HG03039 (cell line): ENCODE results near the gene FKBP7.
"Not testable (repeated sequence)": the region's sequence is repeated elsewhere in the genome, so short reads cannot be mapped to it uniquely, and the experiment has no call there.

Experiments
- ATAC-seq: cut with Tn5 transposase; IDR thresholded peaks from one replicate; pipeline ENCODE4 v1.9.1; 2021; ENCODE audit warnings: mild to moderate bottlenecking, moderate library complexity; ENCODE audit not compliant: unreplicated experiment

The FKBP7 gene, protein sequence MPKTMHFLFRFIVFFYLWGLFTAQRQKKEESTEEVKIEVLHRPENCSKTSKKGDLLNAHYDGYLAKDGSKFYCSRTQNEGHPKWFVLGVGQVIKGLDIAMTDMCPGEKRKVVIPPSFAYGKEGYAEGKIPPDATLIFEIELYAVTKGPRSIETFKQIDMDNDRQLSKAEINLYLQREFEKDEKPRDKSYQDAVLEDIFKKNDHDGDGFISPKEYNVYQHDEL

DNA sequence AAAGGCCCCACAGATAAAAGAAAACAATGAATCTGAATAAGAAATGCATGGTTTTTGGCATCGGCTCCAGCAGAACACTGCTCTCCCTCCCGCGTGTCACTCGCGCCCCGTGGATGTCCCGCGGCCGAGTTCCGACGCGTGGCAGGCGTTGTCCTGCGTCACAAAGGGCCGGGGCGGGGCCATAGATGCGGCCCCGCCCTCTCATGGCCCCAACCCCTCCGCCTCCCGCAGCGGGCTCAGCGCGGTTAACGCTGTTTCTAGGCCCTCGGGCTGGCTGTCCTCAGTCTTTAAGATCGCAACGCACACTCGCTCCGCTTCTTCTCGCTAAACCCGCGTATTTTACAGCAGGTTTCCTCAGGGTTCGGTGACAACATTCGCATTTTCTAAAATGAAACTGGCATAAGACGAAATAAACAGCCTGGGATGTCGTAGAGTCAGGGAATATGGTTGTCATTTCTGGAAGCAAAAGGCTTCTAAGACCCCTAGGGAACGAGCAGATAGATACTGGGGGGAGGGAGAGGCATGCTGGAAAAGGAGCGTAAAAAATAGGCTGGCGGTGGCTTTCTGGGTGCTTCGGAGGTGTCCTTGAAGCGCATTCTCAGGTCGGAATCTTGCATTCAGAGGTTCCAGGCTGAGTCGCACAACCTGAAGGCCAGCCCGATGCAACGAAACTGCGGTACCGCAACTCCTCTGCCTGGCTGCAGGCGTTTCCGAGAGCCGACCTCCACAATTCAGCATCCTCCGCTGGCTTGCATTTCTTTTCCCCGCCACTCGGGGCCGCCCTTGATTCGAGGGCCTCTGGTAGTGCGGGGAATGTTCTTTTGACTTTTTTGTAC, at the start of gene FKBP7:
TSS of gene FKBP7 (minus strand) at position 162 of the 836 bp plus-strand sequence. CDS start at position 61, 101 bp downstream.
- ATAC-seq: peak; percentile 46

DNA sequence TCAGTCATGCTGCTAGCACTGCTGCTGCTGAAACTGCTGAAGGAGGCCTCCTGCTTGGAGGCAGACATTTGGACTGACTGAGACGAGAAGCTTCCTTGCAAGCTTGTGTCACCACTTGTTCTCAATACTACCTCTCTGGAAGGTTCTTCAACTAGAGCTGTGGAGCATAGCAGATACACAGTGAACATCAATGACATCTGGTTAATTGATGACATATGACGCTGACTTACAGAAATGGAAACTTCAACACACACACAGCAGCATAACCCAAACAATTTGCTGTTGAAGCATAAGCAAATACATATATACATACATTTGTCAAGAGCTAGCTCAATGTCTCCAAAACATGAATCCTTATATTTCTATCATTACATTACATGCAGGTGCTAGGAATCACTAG, 49.2 kb upstream of the FKBP7 start:
- ATAC-seq: no peak

DNA sequence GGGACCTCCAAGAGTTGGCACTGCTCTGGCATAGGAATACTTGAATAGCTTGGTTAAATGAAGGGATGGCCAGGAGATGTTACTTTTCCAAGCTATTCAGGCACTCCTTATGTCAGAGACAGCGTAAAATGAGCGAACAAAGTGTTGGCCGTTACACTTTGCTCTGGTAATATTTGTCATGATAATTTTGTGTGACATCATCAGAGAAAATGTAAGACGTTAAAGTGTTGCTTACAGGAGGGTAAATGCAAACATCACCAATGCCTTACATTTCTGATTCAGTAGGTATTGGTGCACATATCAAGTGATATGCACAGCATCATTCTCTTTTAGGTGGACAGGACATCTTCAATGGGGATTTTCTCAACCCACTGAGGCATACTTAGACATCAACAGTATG, 47.9 kb upstream of the FKBP7 start:
- no peak for ATAC-seq

DNA sequence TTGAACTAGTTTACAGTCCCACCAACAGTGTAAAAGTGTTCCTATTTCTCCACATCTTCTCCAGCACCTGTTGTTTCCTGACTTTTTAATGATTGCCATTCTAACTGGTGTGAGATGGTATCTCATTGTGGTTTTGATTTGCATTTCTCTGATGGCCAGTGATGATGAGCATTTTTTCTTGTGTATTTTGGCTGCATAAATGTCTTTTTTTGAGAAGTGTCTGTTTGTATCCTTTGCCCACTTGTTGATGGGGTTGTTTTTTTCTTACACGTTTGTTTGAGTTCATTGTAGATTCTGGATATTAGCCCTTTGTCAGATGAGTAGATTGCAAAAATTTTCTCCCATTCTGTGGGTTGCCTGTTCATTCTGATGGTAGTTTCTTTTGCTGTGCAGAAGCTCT, 47.1 kb upstream of the FKBP7 start:
- ATAC-seq: not testable (repeated sequence)

DNA sequence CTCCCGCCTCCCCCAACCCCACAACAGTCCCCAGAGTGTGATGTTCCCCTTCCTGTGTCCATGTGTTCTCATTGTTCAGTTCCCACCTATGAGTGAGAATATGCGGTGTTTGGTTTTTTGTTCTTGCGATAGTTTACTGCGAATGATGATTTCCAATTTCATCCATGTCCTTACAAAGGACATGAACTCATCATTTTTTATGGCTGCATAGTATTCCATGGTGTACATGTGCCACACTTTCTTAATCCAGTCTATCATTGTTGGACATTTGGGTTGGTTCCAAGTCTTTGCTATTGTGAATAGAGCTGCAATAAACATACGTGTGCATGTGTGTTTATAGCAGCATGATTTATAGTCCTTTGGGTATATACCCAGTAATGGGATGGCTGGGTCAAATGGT, 46.6 kb upstream of the FKBP7 start:
- ATAC-seq: not testable (repeated sequence)

DNA sequence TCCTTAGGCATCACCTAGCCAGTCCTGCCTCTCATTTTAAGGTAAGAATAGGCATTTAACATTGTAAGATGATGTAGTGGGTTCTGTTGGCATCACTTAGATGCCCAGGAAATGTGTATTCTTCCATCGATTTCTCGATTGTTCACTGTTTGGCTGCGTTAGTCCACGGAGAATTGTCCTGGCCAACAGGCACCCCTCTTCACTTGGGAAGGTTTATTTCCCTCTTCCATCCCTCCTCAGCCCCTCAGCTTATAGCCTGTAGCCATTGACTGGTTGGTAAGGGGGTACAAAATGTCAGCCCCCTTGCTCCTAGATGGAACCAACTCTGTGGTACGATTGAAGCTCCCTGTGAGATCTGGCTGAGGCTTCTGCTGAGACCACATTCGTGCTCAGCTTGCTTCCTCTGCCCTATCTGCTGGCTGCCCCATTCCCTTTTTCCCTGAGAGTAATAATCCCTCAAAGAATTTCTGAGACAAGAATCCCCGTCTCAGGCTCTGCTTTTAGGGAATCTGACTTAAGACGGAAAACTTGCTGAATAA, 45.3 kb upstream of the FKBP7 start:
- ATAC-seq: peak; percentile 5

DNA sequence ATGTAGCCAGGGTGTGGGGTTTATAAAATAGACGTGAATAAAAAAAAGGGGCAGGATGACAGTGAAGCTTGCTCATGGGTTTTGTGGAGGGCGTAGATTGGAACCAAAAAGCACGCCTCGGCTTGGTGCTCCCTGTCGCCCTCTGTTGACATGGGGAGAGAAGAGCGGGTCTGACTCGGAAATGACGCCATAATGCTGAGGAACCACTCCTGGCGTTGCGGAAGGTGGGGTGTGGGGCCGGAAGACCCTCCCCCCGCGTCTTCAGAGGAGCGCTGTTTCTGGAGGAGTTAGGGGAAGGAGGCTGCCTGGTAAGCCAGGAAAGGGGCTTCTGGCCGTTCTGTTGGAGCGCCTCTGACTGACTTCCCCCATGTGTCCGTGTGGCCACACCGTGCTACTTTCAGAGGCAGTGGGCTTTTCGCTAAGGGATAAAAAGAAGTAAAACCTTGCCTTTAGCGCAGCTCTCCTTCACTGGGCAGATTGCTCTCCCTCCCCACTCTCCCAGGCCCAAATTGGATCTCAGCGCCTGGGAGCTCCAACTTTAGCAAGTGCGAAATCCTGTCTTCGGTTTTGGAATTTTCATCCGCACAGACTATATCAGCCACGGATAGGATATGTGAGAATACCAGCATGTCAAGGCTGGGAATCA, 44.7 kb upstream of the FKBP7 start:
- peak; percentile 94 for ATAC-seq

DNA sequence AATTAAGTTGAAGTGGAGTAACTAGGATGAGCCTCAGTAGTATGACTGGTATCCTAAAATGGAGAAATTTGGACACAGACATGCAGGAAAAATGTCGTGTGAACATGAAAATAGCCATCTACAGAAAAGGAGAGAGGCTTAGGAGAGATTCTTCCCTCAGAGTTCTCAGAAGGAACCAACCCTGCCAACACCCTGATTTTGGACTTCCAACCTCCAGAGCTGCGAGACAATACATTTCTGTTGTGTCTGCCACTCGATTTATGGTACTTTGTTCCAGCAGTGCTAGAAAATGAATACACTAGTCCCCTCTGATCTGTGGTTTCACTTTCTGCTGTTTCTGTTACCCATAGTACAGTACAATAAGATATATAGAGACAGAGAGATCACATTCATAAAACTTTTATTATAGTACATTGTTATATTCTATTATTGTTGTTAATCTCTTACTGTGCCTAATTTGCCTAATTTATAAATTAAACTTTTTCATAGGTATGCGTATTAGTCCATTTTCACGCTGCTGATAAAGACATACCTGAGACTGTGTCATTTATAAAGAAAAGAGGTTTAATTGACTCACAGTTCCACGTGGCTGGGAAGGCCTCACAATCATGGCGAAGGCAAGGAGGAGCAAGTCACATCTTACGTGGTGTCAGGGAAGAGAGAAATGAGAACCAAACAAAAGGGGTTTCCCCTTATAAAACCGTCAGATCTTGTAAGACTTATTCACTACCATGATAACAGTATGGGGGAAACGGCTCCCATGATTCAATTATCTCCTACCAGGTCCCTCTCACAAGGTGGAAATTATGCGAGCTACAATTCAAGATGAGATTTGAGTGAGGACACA, 43.1 kb upstream of the FKBP7 start:
- ATAC-seq: no peak

DNA sequence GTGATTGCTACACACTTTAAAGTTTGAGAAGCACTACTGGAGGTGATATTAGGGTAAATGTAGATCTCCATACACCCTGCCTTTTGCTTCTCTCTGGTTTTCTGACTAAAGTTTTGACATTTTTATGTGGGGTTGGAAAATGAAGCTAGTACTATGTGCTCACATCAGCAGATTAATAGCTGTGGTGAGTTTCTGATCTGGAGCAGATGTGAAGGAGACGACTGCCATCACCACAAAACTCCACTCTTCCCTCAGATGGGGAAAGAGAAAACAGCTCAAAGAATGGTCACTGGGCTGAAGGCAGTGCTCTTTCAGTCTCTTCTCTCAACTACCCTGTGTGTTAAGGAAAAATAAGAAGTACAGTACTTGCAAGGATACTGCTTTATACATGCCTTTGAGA, 39.1 kb upstream of the FKBP7 start:
- ATAC-seq: no peak

DNA sequence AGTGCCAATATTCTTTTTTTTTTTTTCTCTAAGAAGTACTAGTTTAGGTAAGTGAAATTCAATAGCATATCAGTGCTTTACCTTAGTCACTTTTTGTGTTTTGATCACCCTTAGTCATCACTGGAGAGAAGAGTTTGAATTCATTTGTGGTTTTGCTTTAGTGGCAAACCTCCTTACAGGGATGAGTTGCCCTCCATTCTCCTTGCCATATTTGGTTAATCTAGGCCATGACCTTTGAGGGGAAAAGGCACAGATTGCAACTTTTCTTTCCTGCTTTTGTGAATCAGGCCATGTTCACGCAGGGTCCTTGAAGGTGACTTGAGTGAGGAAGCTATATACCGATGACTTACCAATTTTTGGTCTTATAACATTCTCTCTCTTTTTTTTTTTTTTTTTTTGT, 36.3 kb upstream of the FKBP7 start:
- ATAC-seq: no peak

DNA sequence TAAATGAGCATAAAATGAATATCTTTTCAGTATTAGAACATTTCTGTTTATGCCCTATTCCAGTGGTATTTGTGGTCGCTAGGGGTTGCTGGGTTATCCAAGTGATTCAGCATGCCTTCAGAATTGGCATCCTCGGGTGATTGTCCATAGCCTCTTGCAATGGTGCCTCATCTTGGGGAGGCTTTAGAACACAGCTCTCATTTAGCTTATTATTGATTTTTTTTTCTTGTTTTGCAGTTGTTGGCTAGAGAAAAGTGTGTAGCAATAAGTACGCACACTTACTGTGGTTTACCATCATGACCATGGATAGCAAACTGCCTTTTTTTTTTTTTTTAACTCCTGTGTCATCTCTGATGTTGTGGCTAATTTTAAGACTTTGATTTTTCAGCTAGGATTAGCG, 35.5 kb upstream of the FKBP7 start:
- ATAC-seq: no peak

DNA sequence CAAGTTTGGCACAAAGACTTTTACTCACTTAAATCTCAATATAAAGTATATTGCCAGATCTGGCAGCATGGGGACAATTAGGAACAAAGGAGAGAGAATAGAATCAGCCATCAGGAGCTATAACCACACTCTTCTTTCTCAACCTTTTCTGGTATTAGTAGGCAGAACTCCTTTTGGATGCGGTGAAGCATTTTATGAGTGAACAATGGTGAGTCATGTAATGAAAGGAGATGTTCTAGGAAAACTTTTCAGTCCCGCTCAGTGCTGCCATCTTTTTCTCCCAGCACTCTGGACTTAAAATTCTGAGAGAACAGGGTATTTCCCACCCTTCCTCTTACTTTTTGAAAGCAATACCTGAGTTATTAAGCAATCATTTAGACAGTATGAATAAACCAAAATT, 34.1 kb upstream of the FKBP7 start:
- ATAC-seq: no peak

DNA sequence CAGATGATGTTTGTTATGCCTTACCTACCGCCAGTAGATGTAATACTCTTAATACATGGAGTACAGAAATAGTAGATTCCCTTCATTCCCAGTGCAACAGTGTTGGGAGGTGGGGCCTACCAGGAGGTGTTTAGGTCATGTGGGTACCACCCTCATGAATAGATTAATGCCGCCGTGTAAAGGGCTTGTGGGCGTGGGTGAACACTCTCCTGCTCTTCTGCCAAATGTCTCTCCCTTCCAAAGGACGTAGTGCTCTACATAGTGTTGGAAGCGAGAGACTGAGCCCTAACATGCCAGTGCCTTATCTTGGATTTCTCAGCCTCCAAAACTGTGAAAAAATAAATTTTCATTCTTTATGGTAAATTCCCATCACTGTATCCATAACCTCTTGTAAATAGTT, 32.0 kb upstream of the FKBP7 start:
- ATAC-seq: no peak

DNA sequence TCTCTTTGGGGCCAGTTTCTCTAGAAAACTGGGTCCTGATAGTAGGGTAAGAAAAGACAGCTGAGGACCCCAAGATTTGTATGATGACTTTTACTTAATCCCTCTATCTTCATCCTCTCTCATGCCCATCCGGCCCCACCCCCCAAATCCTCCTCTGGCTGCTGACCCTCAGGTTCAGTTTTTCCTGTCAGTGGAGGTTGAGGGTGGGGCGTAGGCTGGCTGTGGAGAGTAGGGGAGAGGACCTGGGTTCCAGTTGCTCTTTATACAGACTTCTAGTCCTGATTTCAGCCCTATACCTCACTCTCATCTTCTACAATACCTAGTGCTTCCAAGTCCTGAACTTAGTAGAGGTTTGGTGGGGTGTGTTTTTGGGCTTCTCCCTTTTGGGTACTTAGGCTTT, 30.2 kb upstream of the FKBP7 start:
- no peak for ATAC-seq

DNA sequence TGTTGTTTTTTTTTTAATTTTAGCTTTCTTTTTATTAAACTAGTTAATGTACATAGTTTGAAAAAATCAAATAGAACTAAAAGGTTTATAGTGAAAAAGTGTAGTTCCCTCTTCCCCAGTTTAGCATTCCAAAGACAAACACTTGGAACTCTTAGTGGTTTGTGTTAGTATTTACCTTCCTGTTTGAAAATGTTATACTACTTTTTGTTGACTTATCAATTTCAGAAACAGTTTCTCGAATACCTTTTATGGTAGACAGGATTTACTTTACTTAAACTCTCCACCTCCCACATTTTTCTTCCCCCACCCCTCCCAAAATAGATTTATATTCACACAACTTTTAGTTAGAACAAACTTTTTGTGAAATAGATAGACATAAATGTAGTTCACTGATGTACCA, 28.5 kb upstream of the FKBP7 start:
- no peak for ATAC-seq

DNA sequence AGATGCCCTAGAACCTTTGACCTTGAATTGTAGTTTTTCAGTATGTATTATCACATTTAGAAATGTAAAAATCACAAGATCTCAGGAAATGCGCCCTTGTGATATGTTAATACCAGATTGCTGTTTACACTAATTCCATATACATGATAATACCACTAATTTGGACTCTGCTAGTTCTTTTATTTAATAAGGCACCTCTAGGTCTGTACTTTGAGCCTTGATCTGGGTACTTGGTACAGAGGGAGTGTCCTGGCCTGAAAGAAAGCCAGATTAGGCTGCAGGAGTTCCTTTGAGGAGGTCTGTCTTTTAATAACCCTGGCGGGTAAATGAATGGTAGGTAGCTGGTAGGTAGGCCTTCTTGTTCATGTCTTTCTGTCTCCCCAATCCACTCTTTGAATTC, 28.1 kb upstream of the FKBP7 start:
- no peak for ATAC-seq

DNA sequence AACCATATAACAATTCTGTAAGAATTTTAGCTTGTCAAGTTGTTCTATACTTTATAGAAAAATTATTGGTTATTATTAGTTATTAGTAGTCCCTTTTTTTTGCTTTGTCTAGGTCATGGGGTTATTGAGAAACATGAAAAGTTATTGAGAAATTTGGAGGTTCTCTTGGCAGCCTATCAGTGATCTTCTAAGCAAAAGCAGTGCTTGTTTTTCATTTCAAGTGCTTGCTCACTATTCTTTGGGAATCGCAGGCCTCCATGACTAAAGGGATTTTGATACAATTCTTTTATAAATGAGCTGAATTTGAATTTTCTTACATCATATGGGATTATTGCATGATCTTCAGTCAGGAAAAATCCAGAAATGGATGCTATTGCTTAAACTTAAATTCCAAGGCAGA, 27.7 kb upstream of the FKBP7 start:
- no peak for ATAC-seq

DNA sequence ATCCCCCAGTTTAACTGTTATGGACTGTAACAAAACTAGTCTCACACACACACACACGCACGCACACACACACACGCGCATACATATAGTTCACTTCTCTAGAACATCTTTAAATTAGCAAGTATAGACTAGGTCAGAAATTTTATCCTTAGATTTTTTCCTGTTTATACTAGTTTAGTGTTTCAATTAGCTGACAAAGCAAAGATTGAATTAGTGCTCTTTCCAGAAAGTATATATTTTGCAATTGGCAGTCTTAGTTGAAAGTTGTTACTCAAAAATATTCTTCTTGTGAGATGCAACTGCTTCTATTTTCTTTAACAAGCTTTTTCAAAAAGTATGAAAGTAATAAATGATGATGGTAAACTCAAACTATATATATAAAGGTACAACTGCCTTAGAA, 24.4 kb upstream of the FKBP7 start:
- ATAC-seq: no peak

DNA sequence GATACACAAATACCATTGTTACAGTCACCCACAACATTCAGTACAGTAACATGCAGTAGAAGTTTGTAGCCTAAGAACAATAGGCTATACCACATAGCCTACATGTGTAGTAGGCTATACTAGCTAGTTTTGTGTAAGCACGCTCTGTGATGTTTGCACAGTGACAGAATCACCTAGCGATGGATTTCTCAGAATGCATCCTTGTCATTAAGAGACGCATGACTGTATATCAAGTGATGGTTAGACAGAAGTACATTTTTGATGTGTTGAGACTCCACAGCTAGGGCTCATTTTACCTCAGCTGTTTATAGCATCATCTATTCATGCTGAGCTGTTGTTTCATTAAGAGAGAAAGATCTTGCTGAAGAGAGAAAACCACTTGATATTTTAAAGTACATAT, 21.2 kb upstream of the FKBP7 start:
- no peak for ATAC-seq

DNA sequence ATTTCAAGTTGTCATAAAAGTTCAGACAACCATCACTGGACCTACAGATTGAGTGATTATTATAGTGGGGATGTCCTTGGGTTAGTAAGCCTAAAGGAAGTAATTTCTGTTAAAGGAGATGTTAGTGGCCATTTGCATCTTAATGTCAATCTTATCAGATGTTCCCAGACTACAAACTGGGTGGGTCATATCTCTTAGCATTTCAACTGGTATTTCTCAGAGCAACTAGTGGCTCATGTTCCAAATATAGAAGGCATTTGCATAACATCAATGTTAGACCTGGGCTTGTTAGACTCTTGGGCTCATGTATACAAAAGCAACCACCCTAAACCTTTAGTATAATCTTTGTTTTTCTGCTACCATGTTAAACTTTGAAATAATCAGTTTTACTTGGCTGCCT, 19.7 kb upstream of the FKBP7 start:
- ATAC-seq: no peak

DNA sequence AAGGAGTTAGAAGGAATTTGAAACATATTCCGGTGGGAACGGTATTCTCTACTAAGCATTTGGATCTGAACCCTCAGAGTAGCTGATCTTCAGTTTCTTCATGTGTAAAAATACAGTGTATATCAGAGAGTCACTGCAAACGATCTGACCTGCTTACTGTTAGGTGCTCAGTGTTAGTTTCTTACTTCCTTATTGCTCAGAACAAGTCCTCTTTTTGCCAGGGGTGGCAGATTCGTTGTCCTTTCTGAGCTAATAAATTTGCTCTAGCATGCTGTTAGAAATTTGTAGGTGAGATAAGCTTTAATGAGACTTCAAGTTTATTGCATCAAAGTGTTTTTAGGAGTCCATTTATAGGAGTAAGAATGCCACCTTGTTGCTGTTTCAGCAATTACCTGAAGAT, 17.6 kb upstream of the FKBP7 start:
- ATAC-seq: no peak
